Right lobe of liver (tissue), 6 donors: Measurements from ENCODE around the gene DIS3L2. TPM values are rescaled to one million over a fixed set of nuclear protein-coding genes. Genes with fewer than 3 reads are reported as not detected.
A peak's percentile ranks its signal among the peaks of the same experiment; 100 is the strongest.

Experiments used
- ATAC-seq, 4 donors: fragments of 200-7000 bp; cut with Tn5 transposase; one replicate each; pipeline ENCODE4 v1.9.1; 2020; ENCODE audit warnings: mild to moderate bottlenecking in 4 of 4, moderate library complexity in 4 of 4
- DNase-seq, 3 donors: peaks; one replicate each; pipeline ENCODE4 v3.0.0-alpha.2; 2020
- H3K27ac ChIP-seq, 3 donors: fragments of 200-600 bp; one replicate each; pipeline ENCODE4 v1.8.0; 2022
- H3K27me3 ChIP-seq, 2 donors: fragments of 200-600 bp; one replicate each; pipeline ENCODE4 v1.8.0; 2022
- H3K36me3 ChIP-seq, 4 donors: fragments of 200-600 bp; sonication (generic) in 1 of 4; one replicate each; pipeline versions ENCODE4 v1.5.1 to v1.8.0; 2017 to 2022; ENCODE audit warnings: control low read depth in 1 of 4
- H3K4me1 ChIP-seq, 4 donors: fragments of 200-600 bp; sonication (generic) in 1 of 4; one replicate each; pipeline versions ENCODE4 v1.5.1 to v1.8.0; 2017 to 2022; ENCODE audit warnings: control low read depth in 1 of 4
- H3K4me3 ChIP-seq, 3 donors: fragments of 200-600 bp; one replicate each; pipeline ENCODE4 v1.8.0; 2022
- H3K9me3 ChIP-seq, 4 donors: fragments of 200-600 bp; sonication (generic) in 1 of 4; one replicate each; pipeline versions ENCODE4 v1.5.1 to v1.8.0; 2017 to 2022; ENCODE audit warnings: control low read depth in 1 of 4
- CTCF ChIP-seq, 4 donors: fragments of 200-600 bp in 3 of 4; fragments of 450-650 bp in 1 of 4; IDR thresholded peaks; one replicate each; pipeline versions ENCODE4 v1.5.1 to v1.8.0; 2016 to 2022; ENCODE audit warnings: antibody characterized with exemption in 4 of 4, mild to moderate bottlenecking in 2 of 4
- POLR2A ChIP-seq: fragments of 450-650 bp; IDR thresholded peaks from one replicate; pipeline ENCODE4 v1.6.1; 2017; ENCODE audit warnings: antibody characterized with exemption, mild to moderate bottlenecking
- WGBS: methylation state at CpG from one replicate; pipeline ENCODE4 v1.1.6; 2018; ENCODE audit warnings: low coverage, low lambda C conversion rate; ENCODE audit not compliant: insufficient coverage; ENCODE audit errors: missing lambda C conversion rate; 5-methylcytosine and 5-hydroxymethylcytosine counted together
- intact Hi-C, 2 donors: fragments of 100-400 bp; cut with DNase I; formaldehyde crosslinking; loops; one replicate each; pipeline versions ENCODE4 v1.11.2 to v1.14.1; 2022
- total RNA-seq, 6 experiments: library from RNA; depleted of rRNA in 2 of 6; stranded (reverse); fragments of >200 nt in 2 of 6; fragmentation: NEBNext Ultra II Directional in 3 of 6; extraction: Animal tissue kit (Norgen Biotek cat#: 25700) in 3 of 6; gene quantifications; one replicate each; pipeline versions ENCODE4 v1.1.0 to v1.2.4, GENCODE V29; 2016 to 2023
- donor health status: DM: no; HTN: yes; CAD: no.
- donor health status: DM: no; HTN: no; CAD: no.
- donor health status: DM: no; HTN: no; CAD: no.
- donor health status: DM: no; HTN: yes; CAD: no.
- donor health status: DM: no; HTN: yes; CAD: no.

Gene DIS3L2
- total RNA-seq, 6 experiments from 2014 or later: 8.1 to 22.3 (median 16.7) TPM

GRCh38 chr2:232000439-232000838 lies 38.9 kb downstream of the DIS3L2 start:
- no peak for TF ChIP-seq POLR2A
- no peak for TF ChIP-seq CTCF (IDR thresholded peaks at IDR 0.05)
- DNase-seq: no peak
- Histone ChIP-seq H3K27me3 (no peaks in the 10 kb centered on the region), H3K27ac (no peak overlapping the region), H3K4me3 (no peak overlapping the region), H3K36me3 (no peaks in the 10 kb centered on the region), H3K4me1 (no peaks in the 10 kb centered on the region), H3K9me3 (no peaks in the 10 kb centered on the region)
- 100% methylated on average over 2 of the region's 2 CpGs for WGBS
- intact Hi-C loops: no loop called here
- ATAC-seq: no peak

GRCh38 chr2:232001073-232001472 lies 39.6 kb downstream of the DIS3L2 start:
- intact Hi-C loops: no loop called here
- no peaks in the 10 kb centered on the region for H3K27me3 ChIP-seq
- no peak overlapping the region for H3K27ac ChIP-seq
- no peak for DNase-seq
- H3K9me3 ChIP-seq: no peaks in the 10 kb centered on the region
- no peaks in the 10 kb centered on the region for H3K36me3 ChIP-seq
- H3K4me1 ChIP-seq: no peaks in the 10 kb centered on the region
- 78% methylated on average over 1 of the region's 1 CpG for WGBS
- no peak for TF ChIP-seq POLR2A
- TF ChIP-seq CTCF (IDR thresholded peaks at IDR 0.05): no peak
- no peak overlapping the region for H3K4me3 ChIP-seq
- ATAC-seq: no peak

- WGBS: 69% methylated on average over 3 of the region's 3 CpGs
- no peak for TF ChIP-seq CTCF (IDR thresholded peaks at IDR 0.05)
- TF ChIP-seq POLR2A: no peak
- no peak overlapping the region for H3K4me3 ChIP-seq
- DNase-seq (no peak), ATAC-seq (no peak)
- no peaks in the 10 kb centered on the region for H3K4me1 ChIP-seq
- H3K9me3 ChIP-seq: no peaks in the 10 kb centered on the region
- no peaks in the 10 kb centered on the region for H3K27me3 ChIP-seq
- H3K36me3 ChIP-seq: no peaks in the 10 kb centered on the region
- intact Hi-C loops: no loop called here
- H3K27ac ChIP-seq: no peak overlapping the region
Observed at GRCh38 chr2:232006253-232006652, 44.7 kb downstream of the DIS3L2 start.

- WGBS: 85% methylated on average over 4 of the region's 4 CpGs
- no peaks in the 10 kb centered on the region for H3K27me3 ChIP-seq
- no peaks in the 10 kb centered on the region for H3K4me1 ChIP-seq
- H3K36me3 ChIP-seq: no peaks in the 10 kb centered on the region
- no peak overlapping the region for H3K4me3 ChIP-seq
- peak in 1 of 4 donors; percentile 34 for ATAC-seq
- H3K27ac ChIP-seq: no peak overlapping the region
- DNase-seq: no peak
- no peak for TF ChIP-seq CTCF (IDR thresholded peaks at IDR 0.05)
- TF ChIP-seq POLR2A: no peak
- intact Hi-C loops: no loop called here
- no peaks in the 10 kb centered on the region for H3K9me3 ChIP-seq
Observed at GRCh38 chr2:232008907-232009638, 47.6 kb downstream of the DIS3L2 start.
